Activated CD4-positive, alpha-beta T cell treated with anti-CD3 and anti-CD28 coated beads, Interleukin-2, Interleukin-4, amounts not matched to agents 100 ng/mL and 50 ng/mL, durations not matched to agents 16 hours and 8 hours (primary cell): ENCODE measurements around the gene LCN2.

Source experiments
- DNase-seq: peaks from one replicate; pipeline ENCODE4 v3.0.0-alpha.2; 2020; ENCODE audit warnings: low spot score

The LCN2 gene

GRCh38 chr9:128201441-128202369 is 52.5 kb downstream of the LCN2 start:
- DNase-seq, result no peak

DNA sequence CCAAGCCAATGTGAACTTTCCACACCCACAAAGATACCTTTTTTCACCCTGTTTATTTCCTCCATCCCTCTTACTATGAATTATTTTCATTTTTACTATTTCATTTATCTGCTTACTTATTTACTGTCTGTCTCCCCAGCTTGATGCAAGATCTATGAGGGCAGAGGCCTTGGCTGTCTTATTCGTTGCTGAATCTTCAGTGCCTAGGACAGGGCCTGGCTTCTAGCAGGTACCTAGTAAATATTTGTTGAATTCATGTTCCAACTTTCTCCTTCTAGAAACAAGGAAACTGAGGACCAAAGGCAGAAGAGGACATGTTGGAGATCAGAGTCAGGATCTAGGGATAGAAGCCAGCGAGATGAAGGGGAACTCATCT is 53.4 kb downstream of the LCN2 start:
- DNase-seq, result no peak
